GM18499 (cell line): ENCODE measurements around the gene NPM3.
"Not testable (repeated sequence)": the region's sequence is repeated elsewhere in the genome, so short reads cannot be mapped to it uniquely, and the experiment has no call there.

Experiments
- ATAC-seq: cut with Tn5 transposase; IDR thresholded peaks from one replicate; pipeline ENCODE4 v1.9.1; 2021; ENCODE audit warnings: moderate number of reproducible peaks; ENCODE audit not compliant: insufficient read depth, unreplicated experiment

Gene NPM3

GRCh38 chr10:101812606-101813005 is 29.4 kb upstream of the NPM3 start:
- ATAC-seq, result no peak

GRCh38 chr10:101807158-101807557 is 23.9 kb upstream of the NPM3 start:
- no peak for ATAC-seq

GRCh38 chr10:101803511-101803910 is 20.3 kb upstream of the NPM3 start:
- no peak for ATAC-seq

GRCh38 chr10:101797403-101798059 is 14.3 kb upstream of the NPM3 start:
- ATAC-seq, result no peak

- no peak for ATAC-seq
Observed at GRCh38 chr10:101793526-101793925, 10.3 kb upstream of the NPM3 start.

GRCh38 chr10:101789686-101790085 is 6.4 kb upstream of the NPM3 start:
- no peak for ATAC-seq

GRCh38 chr10:101789231-101789630 is 6.0 kb upstream of the NPM3 start:
- ATAC-seq, result not testable (repeated sequence)

GRCh38 chr10:101785801-101786200 is 2.6 kb upstream of the NPM3 start:
- no peak for ATAC-seq

- no peak for ATAC-seq
Observed at GRCh38 chr10:101784558-101784957, 1.3 kb upstream of the NPM3 start.

- no peak for ATAC-seq
Observed at GRCh38 chr10:101783736-101784118, 481 bp upstream of the NPM3 start.

GRCh38 chr10:101781984-101782810 is 1.0 kb downstream of the NPM3 start:
- ATAC-seq, result no peak

GRCh38 chr10:101781655-101781983 is 1.6 kb downstream of the NPM3 start:
- ATAC-seq, result no peak

GRCh38 chr10:101780818-101781654 is 2.2 kb downstream of the NPM3 start:
- no peak for ATAC-seq

- ATAC-seq, result no peak
Observed at GRCh38 chr10:101780187-101780817, 2.9 kb downstream of the NPM3 start.

GRCh38 chr10:101779544-101780186 is 3.6 kb downstream of the NPM3 start:
- no peak for ATAC-seq

- ATAC-seq, result no peak
Observed at GRCh38 chr10:101778781-101779543, 4.3 kb downstream of the NPM3 start.

- ATAC-seq, result no peak
Observed at GRCh38 chr10:101778151-101778780, 5.0 kb downstream of the NPM3 start.

- ATAC-seq, result no peak
Observed at GRCh38 chr10:101777619-101778145, 5.6 kb downstream of the NPM3 start.
